DND-41 (cell line): ENCODE results near the gene PAK1IP1.
A peak's percentile ranks its signal among the peaks of the same experiment; 100 is the strongest.

ENCODE experiments used
- ATAC-seq: fragments of 200-7000 bp; cut with Tn5 transposase; 3 replicates; pipeline ENCODE4 v1.9.1; 2021; ENCODE audit warnings: low read depth; ENCODE audit not compliant: insufficient read depth
- DNase-seq: peaks from one replicate; pipeline ENCODE4 v3.0.0-alpha.2; 2020
- H2AFZ ChIP-seq: 2 replicates; pipeline ENCODE4 v1.6.0; 2012; ENCODE audit warnings: low read depth, low read length
- H3K27ac ChIP-seq: 2 replicates; pipeline ENCODE4 v1.5.1; 2012; ENCODE audit warnings: low read length, inconsistent platforms
- H3K27me3 ChIP-seq: fragments of 200-600 bp; sonication (generic); 2 replicates; pipeline ENCODE4 v1.6.0; 2012; ENCODE audit warnings: low read length, mild to moderate bottlenecking, inconsistent platforms; ENCODE audit not compliant: insufficient read depth, poor library complexity
- H3K36me3 ChIP-seq: 2 replicates; pipeline ENCODE4 v1.5.1; 2012; ENCODE audit warnings: low read length, inconsistent platforms; ENCODE audit not compliant: insufficient read depth
- H3K4me1 ChIP-seq: 2 replicates; pipeline ENCODE4 v1.5.1; 2012; ENCODE audit warnings: mild to moderate bottlenecking, low read length; ENCODE audit not compliant: insufficient read depth
- H3K4me2 ChIP-seq: 2 replicates; pipeline ENCODE4 v1.6.0; 2012; ENCODE audit warnings: mild to moderate bottlenecking, moderate library complexity, low read length, inconsistent platforms; ENCODE audit not compliant: insufficient read depth
- H3K4me3 ChIP-seq, 2 experiments: fragments of 200-600 bp in 1 of 2; shearing (Covaris generic) in 1 of 2; 2 replicates each; pipeline ENCODE4 v1.5.1; 2012 to 2016; ENCODE audit warnings: inconsistent platforms in 2 of 2, low read length in 2 of 2, mild to moderate bottlenecking in 2 of 2, low read depth in 1 of 2, moderate library complexity in 1 of 2
- H3K79me2 ChIP-seq: 2 replicates; pipeline ENCODE4 v1.6.0; 2012; ENCODE audit warnings: low read length, inconsistent platforms; ENCODE audit not compliant: insufficient read depth
- H3K9ac ChIP-seq: 2 replicates; pipeline ENCODE4 v1.6.0; 2012; ENCODE audit warnings: low read depth, mild to moderate bottlenecking, inconsistent platforms, low read length, moderate library complexity
- H3K9me3 ChIP-seq: 2 replicates; pipeline ENCODE4 v1.5.1; 2012; ENCODE audit warnings: low read length, moderate library complexity, mild to moderate bottlenecking, inconsistent platforms; ENCODE audit not compliant: insufficient read depth, severe bottlenecking
- H4K20me1 ChIP-seq: 2 replicates; pipeline ENCODE4 v1.6.0; 2012; ENCODE audit warnings: low read length; ENCODE audit not compliant: insufficient read depth
- EZH2 ChIP-seq: IDR thresholded peaks from 3 replicates; pipeline ENCODE4 v1.6.1; 2012; ENCODE audit warnings: borderline replicate concordance, low read depth, mild to moderate bottlenecking, moderate library complexity, low read length, inconsistent platforms; ENCODE audit not compliant: severe bottlenecking
- TF ChIP-seq, protein P1 (sequence below): IDR thresholded peaks from 2 replicates; pipeline ENCODE4 v1.5.1; 2012; ENCODE audit warnings: borderline replicate concordance, low read length, moderate library complexity, mild to moderate bottlenecking; ENCODE audit not compliant: poor library complexity, severe bottlenecking; ENCODE audit errors: extremely low read depth

The PAK1IP1 gene

GRCh38 chr6:10743515-10743914 lies 48.7 kb downstream of the PAK1IP1 start:
- no peaks in the 10 kb centered on the region; the same call in none of the 2 replicates for H3K36me3 ChIP-seq
- no peak overlapping the region for H3K27ac ChIP-seq
- DNase-seq = no peak
- H3K79me2 ChIP-seq = peaks cover 18% of the 10 kb centered on the region
- H3K9ac ChIP-seq = no peak overlapping the region
- H3K27me3 ChIP-seq = no peaks in the 10 kb centered on the region
- H3K4me1 ChIP-seq = peaks cover 14% of the 10 kb centered on the region
- H3K9me3 ChIP-seq = no peaks in the 10 kb centered on the region
- no peak for ATAC-seq
- H4K20me1 ChIP-seq = 0 out of 2 replicates have a peak, but pooled peaks cover 2% of the 10 kb centered on the region
- no peak overlapping the region for H3K4me2 ChIP-seq
- no peak for TF ChIP-seq EZH2
- TF ChIP-seq, protein P1, sequence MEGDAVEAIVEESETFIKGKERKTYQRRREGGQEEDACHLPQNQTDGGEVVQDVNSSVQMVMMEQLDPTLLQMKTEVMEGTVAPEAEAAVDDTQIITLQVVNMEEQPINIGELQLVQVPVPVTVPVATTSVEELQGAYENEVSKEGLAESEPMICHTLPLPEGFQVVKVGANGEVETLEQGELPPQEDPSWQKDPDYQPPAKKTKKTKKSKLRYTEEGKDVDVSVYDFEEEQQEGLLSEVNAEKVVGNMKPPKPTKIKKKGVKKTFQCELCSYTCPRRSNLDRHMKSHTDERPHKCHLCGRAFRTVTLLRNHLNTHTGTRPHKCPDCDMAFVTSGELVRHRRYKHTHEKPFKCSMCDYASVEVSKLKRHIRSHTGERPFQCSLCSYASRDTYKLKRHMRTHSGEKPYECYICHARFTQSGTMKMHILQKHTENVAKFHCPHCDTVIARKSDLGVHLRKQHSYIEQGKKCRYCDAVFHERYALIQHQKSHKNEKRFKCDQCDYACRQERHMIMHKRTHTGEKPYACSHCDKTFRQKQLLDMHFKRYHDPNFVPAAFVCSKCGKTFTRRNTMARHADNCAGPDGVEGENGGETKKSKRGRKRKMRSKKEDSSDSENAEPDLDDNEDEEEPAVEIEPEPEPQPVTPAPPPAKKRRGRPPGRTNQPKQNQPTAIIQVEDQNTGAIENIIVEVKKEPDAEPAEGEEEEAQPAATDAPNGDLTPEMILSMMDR = no peak
- no peak overlapping the region for H2AFZ ChIP-seq
- H3K4me3 ChIP-seq = no peak overlapping the region

DNA sequence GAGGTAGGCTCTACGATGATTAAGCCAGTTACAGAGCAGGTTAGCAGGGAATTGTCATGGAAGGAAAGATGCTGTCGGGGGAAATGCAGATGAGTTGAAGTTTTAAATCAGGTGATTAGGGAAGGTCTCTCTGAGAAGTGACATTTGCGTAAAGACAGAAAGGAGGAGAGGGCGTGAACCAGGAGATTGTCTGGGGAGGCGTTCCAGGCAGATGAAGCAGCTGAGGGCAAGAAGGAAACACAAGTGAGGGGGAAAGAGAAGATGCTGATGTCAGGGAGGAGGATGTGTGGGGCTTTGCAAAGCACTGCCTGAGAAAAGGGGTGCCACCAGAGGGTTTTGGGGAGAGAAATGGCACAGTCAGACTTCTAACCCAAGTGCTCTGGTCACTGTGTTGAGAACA lies 50.3 kb downstream of the PAK1IP1 start:
- H3K9me3 ChIP-seq = no peaks in the 10 kb centered on the region
- peaks cover 10% of the 10 kb centered on the region; the same call in 1 of the 2 replicates for H4K20me1 ChIP-seq
- DNase-seq (no peak), ATAC-seq (no peak)
- no peak overlapping the region for H3K4me2 ChIP-seq
- H3K9ac ChIP-seq = no peak overlapping the region
- peaks cover 15% of the 10 kb centered on the region for H3K36me3 ChIP-seq
- H3K27me3 ChIP-seq = no peaks in the 10 kb centered on the region
- H3K4me3 ChIP-seq = no peak overlapping the region
- H3K4me1 ChIP-seq = peaks cover 30% of the 10 kb centered on the region
- TF ChIP-seq, protein P1 = no peak
- TF ChIP-seq EZH2 = no peak
- peaks cover 34% of the 10 kb centered on the region for H3K79me2 ChIP-seq
- no peak overlapping the region for H3K27ac ChIP-seq
- no peak overlapping the region for H2AFZ ChIP-seq

DNA sequence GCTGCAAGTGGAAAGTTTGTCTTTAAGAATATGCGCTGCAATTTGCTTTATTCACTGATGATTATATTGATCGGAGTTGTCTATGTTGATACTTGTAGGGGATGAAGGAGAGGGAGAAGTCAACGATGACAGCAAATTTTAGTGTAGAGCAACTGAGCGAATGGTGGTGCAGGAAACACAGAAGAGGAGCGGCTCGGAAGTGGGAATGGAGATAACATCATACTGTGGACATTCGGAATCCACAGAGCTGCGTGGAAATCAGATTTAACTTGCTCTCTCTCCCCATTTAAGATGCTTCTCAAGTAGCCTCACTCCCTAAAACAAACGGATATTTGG lies 52.1 kb downstream of the PAK1IP1 start:
- Histone ChIP-seq H3K9ac (peak overlapping the region; percentile 82), H3K4me3 (peak overlapping the region; percentile 41 to 90; a peak in 3 of 4 replicates), H3K4me1 (peaks cover 42% of the 10 kb centered on the region), H3K79me2 (peaks cover 52% of the 10 kb centered on the region), H3K4me2 (peak overlapping the region; percentile 70), H4K20me1 (peaks cover 13% of the 10 kb centered on the region), H2AFZ (peak overlapping the region; percentile 87), H3K27ac (peak overlapping the region; percentile 94), H3K9me3 (no peaks in the 10 kb centered on the region), H3K36me3 (peaks cover 32% of the 10 kb centered on the region), H3K27me3 (no peaks in the 10 kb centered on the region)
- ATAC-seq (peak; percentile 0; the same call in 1 of the 3 replicates), DNase-seq (no peak)
- no peak for TF ChIP-seq EZH2
- TF ChIP-seq, protein P1 = no peak
